ENCODE results near the gene USP21.

Gene USP21

DNA sequence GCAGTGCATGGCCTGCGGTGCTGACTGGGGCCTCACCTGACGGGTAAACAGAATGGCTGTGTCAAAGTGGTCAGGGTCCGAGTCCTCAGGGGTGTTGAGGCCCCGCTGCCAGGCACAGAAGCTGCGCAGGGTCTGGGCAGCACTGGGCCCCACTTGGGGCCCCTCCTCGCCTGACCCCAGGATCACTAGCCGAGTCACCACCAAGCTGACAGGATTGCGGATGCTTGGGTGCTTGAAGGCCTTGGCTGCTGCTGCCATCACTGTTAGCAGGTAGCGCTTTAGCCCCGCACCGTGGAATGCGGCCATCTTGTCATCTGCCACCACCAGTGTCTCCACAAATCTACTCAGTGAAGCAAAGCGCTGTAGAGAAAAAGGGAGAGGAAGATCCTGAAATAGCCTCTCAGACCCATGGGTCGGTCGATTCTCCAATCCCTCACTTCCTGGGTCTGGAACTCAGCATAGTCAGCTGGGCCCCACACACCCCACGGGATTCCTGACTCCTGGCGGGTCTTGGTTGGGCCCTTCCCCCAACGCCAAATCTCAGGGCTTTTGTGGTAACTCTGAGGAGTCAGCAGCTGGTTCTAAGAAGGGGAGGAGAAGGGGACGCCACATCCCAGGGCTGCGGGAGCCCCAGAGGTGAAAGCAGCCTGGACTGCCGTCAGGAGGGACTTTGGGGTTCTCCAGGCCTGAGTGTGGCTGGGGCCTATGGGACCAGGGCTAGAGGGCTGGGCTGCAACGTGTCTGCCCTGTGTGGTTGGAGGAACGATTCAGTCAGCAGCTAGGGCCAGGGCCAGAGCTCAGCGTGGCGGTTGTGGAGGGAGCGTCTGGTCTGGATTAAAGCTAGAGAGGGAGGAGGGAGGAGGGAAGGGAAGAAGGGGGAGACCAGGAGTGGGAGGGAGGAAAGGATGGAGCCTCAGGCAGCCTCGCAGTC is 37.5 kb downstream of the USP21 start:
- no peak for DNase-seq

DNA sequence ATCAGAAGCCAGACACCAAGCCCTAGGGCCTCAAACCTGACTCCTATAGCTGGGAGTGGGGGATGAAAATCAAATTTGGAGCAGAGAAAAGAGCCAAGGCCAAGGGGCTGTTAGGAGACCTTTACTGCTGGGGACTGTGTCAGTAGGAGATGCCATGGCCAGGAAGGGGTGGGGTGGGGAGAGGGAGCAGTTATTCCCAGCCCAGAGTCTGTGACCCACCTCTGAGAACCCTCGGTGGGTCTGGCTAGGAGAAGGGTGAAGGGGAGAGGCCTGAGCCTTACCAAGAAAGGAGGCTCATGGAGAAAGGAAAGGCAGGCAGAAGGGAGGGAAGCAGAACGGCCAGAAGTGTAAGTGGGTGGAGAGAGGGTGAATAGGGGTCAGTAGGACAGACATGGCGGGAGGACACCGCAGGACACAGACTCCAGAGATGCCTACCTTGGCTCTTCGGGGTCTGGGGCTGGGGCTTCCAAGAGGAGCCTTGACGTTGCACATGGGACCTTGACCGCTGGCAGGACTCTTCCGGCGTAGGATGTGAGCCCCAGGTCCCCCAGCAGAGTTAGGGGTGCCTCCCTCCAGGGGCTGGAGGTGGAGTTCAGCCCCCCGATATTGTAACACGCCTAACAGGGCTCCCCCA is 38.4 kb downstream of the USP21 start:
- no peak for DNase-seq

DNA sequence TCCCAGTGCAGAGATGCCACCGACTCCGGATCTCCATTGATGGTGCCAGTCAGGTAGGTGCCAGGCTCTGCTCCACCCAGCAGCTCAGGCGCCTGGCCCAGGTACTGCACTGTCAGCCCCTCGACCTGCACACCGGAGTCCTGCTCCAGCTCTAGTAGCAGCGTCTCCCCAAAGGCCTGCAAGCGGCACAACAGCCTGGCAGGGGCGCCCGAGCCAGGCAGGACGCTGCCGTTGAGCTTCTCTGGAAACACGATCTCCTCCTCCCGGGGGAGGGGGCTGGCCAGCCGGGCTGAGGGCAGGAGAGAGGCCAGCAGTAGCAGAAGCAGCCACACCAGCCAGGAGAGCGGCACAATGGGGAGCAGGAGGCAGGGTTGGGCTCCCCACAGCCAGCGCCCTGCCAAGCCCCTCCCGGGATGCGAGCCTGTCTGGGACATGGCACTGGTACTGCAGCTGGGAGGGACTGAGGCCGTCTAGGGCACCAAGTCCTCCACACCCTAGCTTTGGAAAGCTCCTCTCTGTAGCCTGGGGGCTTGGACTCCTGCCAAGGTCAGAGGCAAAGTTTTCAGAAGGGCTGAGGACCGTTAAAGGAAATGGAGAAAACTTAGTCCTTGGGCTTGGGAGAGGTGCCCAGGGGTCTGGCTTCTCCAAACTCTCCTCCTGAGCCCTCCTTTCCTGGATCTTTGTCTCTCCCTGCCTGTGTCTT is 39.0 kb downstream of the USP21 start:
- no peak for DNase-seq

GRCh38 chr1:161198897-161199431 is 39.7 kb downstream of the USP21 start, which contains the start of gene ADAMTS4:
ADAMTS4 (minus strand) TSS chr1:161199054; CDS start chr1:161198627, 427 bp downstream.
- no peak for DNase-seq

- DNase-seq, result no peak
Observed at GRCh38 chr1:161199506-161200139, 40.3 kb downstream of the USP21 start.

- no peak for DNase-seq
Observed at GRCh38 chr1:161200421-161200991, 41.2 kb downstream of the USP21 start.

DNA sequence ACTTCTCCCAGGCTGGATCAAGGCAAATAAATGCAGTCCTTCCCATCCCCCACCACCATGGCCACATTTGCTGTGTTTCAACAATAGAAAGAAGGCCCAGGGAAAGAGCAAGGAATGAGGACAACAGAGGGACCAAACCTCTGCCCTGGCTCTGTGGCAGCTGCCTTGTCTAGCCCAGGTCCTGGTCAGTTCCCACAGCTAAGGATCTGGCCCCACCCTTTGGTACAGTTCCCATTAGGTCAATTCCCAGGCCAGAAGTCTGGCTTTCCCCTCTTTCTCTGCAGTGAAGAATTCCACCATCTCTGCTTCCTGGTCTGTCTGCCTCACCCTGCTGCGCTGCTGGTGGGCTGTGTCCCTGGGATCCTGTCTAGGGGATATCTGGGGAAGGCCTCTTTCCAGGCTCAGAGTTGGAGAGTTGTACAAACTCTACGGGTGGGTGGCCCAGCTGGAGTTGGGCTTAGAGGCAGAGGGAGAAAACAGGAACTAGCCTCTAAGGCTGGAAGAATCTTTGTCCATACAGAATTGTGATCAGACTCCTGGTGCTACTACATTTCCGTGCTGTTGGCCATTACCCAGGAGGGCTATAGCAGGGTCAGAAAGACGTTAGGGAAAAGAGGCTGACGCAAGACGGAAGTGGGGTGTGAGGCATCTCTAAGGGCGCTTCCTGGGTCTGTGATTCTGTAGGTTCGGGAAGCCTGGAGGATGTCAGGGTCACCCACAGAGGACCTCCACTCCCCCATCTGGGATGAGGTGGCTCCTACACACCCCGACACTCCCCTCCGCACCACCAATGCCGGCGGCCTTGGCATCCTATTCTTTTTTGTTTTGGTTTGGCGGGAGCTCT is 41.9 kb downstream of the USP21 start:
- no peak for DNase-seq

GRCh38 chr1:161201836-161202712 is 42.8 kb downstream of the USP21 start, which contains the start of gene NDUFS2:
NDUFS2 (plus strand) TSS chr1:161202367; CDS start chr1:161202386, 19 bp downstream.
- peak; percentile 97 for DNase-seq

DNA sequence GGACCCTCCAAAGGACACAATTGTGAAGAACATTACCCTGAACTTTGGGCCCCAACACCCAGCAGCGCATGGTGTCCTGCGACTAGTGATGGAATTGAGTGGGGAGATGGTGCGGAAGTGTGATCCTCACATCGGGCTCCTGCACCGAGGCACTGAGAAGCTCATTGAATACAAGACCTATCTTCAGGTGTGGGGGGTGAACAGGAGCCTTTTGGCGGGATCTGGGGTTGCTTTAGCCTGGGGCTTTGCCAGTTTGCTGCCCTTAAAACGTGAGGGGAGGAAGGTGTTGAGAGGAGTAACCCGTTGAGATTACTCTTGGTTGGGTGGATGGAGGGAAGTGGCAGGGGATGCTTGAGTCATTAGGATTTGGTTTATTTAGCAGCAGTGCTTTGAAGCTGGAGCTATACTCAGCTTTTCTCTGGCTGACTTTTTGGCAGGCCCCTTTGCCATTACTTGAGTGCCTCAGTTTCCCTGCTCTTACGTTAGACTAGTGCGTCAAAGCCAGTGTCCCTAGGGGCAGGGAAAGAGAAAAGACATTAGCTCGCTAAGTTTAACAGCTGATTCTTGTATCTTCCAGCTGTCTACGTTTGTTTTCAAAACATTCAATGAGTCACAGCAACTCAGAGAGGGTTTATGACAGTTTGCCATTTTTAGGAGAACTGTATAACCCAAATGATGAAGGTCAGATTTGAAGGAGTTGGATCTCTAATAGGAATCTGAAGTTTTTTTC is 47.3 kb downstream of the USP21 start:
- no peak for DNase-seq

GRCh38 chr1:161207173-161207572 is 47.9 kb downstream of the USP21 start:
- no peak for DNase-seq

DNA sequence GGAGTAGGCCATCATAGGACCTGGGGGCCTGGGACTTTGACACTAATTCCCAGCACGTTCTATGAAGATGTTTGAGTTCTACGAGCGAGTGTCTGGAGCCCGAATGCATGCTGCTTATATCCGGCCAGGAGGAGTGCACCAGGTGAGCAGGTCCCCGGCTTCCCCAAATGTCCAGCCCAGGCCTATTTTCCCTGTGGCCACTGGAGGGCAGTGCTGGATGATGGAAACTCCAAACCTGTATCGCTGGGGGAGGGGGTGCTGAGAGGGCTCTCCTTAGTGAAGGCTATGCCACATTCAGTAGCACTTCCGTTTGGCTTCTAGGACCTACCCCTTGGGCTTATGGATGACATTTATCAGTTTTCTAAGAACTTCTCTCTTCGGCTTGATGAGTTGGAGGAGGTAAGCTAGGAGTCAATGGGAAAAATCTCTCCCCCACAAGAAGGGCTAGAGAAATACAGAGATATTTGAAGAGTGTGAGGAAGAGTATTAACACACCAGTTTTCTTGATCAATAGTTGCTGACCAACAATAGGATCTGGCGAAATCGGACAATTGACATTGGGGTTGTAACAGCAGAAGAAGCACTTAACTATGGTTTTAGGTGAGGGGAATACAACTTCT is 50.6 kb downstream of the USP21 start:
- peak; percentile 75 for DNase-seq

- no peak for DNase-seq
Observed at GRCh38 chr1:161214369-161214768, 55.1 kb downstream of the USP21 start.

DNA sequence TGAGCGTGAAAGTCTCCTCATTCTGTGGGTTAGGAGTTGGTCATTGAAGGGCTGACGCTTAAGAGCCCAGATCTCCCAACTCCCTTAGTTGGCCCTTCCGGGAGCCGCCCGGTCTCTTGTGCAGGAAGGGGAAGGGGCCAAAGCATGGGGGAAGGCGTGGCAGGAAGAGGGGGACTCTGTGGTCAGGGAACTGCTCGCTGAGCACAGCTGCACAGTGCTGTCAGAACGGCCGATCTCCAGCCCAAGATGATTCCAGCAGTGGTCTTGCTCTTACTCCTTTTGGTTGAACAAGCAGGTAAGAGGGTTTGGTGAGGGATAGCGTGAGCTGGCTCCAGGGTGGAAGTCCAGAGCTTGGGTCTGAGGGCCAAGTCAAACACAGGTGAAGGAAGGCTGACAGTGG is 55.8 kb downstream of the USP21 start, which contains the start of gene FCER1G:
Gene FCER1G, plus strand, starts transcription at position 220 of the 400 bp plus-strand sequence. Its CDS starts 27 bp downstream, at position 247.
- DNase-seq, result no peak

All from NCI-H2227 treated with DMSO at 0.1 percent for 48 hours (cell line).